Activated CD4-positive, CD25-positive, alpha-beta regulatory T cell treated with anti-CD3 and anti-CD28 coated beads, Interleukin-2, amount 50 U/mL, for 16 hours (primary cell): Measurements from ENCODE around the gene EPAS1.

Experiments used
- DNase-seq: peaks from one replicate; pipeline ENCODE4 v3.0.0-alpha.2; 2020; ENCODE audit warnings: low read depth, low spot score

The EPAS1 gene

GRCh38 chr2:46364797-46365457 is 67.7 kb downstream of the EPAS1 start:
- DNase-seq: peak; percentile 19

- DNase-seq: no peak
Measured at GRCh38 chr2:46365913-46366667, 68.9 kb downstream of the EPAS1 start.

- DNase-seq: no peak
Measured at GRCh38 chr2:46366668-46367052, 69.5 kb downstream of the EPAS1 start.

GRCh38 chr2:46367286-46367685 is 70.1 kb downstream of the EPAS1 start:
- DNase-seq: no peak

GRCh38 chr2:46368401-46368800 is 71.2 kb downstream of the EPAS1 start:
- DNase-seq: no peak

GRCh38 chr2:46369783-46370182 is 72.6 kb downstream of the EPAS1 start:
- DNase-seq: no peak

- no peak for DNase-seq
Measured at GRCh38 chr2:46371854-46372253, 74.6 kb downstream of the EPAS1 start.

GRCh38 chr2:46372475-46372874 is 75.3 kb downstream of the EPAS1 start:
- DNase-seq: no peak

- no peak for DNase-seq
Measured at GRCh38 chr2:46373238-46373637, 76.0 kb downstream of the EPAS1 start.

GRCh38 chr2:46375566-46376125 is 78.4 kb downstream of the EPAS1 start:
- DNase-seq: no peak

- no peak for DNase-seq
Measured at GRCh38 chr2:46376586-46376985, 79.4 kb downstream of the EPAS1 start.

GRCh38 chr2:46377101-46377581 is 79.9 kb downstream of the EPAS1 start:
- DNase-seq: no peak

- DNase-seq: no peak
Measured at GRCh38 chr2:46377666-46378560, 80.7 kb downstream of the EPAS1 start.

GRCh38 chr2:46378616-46379015 is 81.4 kb downstream of the EPAS1 start:
- DNase-seq: no peak

GRCh38 chr2:46379213-46380037 is 82.2 kb downstream of the EPAS1 start:
- no peak for DNase-seq

GRCh38 chr2:46380038-46380940 is 83.1 kb downstream of the EPAS1 start:
- no peak for DNase-seq

GRCh38 chr2:46381263-46381849 is 84.1 kb downstream of the EPAS1 start:
- no peak for DNase-seq

- no peak for DNase-seq
Measured at GRCh38 chr2:46381871-46382270, 84.7 kb downstream of the EPAS1 start.

- DNase-seq: no peak
Measured at GRCh38 chr2:46382331-46383112, 85.3 kb downstream of the EPAS1 start.
